Panc1 (cell line): ENCODE measurements around the gene U2AF1L4. TPM values are rescaled to one million over a fixed set of nuclear protein-coding genes. Genes with fewer than 3 reads are reported as not detected.

ENCODE experiments used
- ATAC-seq: fragments of 200-7000 bp; cut with Tn5 transposase; 2 replicates; pipeline ENCODE4 v1.9.1; 2020; ENCODE audit warnings: mild to moderate bottlenecking, moderate library complexity
- BruUV-seq: library from RNA; stranded (reverse); fragments of 400-500 nt; replicated peaks from 2 replicates; lab custom pipeline; 2021; lab: Mats Ljungman, UMichigan
- CTCF ChIA-PET: fragments of 300-600 bp; sonication (Branson Sonifier 250); formaldehyde crosslinking; loops from one replicate; lab custom pipeline; 2022; ENCODE audit warnings: antibody characterized with exemption; lab: Charles Lee
- POLR2A ChIA-PET: fragments of 300-600 bp; sonication (Branson Sonifier 250); formaldehyde crosslinking; loops from one replicate; lab custom pipeline; 2022; ENCODE audit warnings: antibody characterized with exemption; lab: Charles Lee
- DNase-seq: peaks from one replicate; pipeline ENCODE4 v3.0.0-alpha.2; 2010; ENCODE audit warnings: low read depth, low spot score
- H3K27ac ChIP-seq: 2 replicates; pipeline ENCODE4 v1.5.1; 2011; ENCODE audit warnings: mild to moderate bottlenecking, low read length, inconsistent platforms
- H3K27me3 ChIP-seq: fragments of 200-500 bp; sonication (Bioruptor generic); 2 replicates; pipeline ENCODE4 v1.6.0; 2014; ENCODE audit warnings: low read length, inconsistent platforms; ENCODE audit not compliant: control insufficient read depth, insufficient read depth
- H3K36me3 ChIP-seq: fragments of 200-500 bp; sonication (Bioruptor generic); 2 replicates; pipeline ENCODE4 v1.5.1; 2014; ENCODE audit warnings: inconsistent platforms, mild to moderate bottlenecking, low read length, moderate library complexity; ENCODE audit not compliant: control insufficient read depth, insufficient read depth
- H3K4me1 ChIP-seq: 2 replicates; pipeline ENCODE4 v1.5.1; 2011; ENCODE audit warnings: inconsistent platforms, mild to moderate bottlenecking, low read length, moderate library complexity; ENCODE audit not compliant: control insufficient read depth, insufficient read depth
- H3K4me3 ChIP-seq, 2 experiments: 2 replicates each; pipeline ENCODE4 v1.5.1; 2011 to 2012; ENCODE audit warnings: low read depth in 2 of 2, low read length in 2 of 2, mild to moderate bottlenecking in 2 of 2, inconsistent platforms in 1 of 2, moderate library complexity in 1 of 2
- H3K9me3 ChIP-seq: fragments of 200-500 bp; sonication (Bioruptor generic); 2 replicates; pipeline ENCODE4 v1.5.1; 2014; ENCODE audit warnings: low read depth, mild to moderate bottlenecking, inconsistent platforms, low read length, moderate library complexity; ENCODE audit not compliant: control insufficient read depth, insufficient read depth
- POLR2AphosphoS5 ChIP-seq: IDR thresholded peaks from 2 replicates; pipeline ENCODE4 v1.6.1; 2012; ENCODE audit warnings: mild to moderate bottlenecking, low read depth, low read length, moderate library complexity
- SIN3A ChIP-seq: IDR thresholded peaks from 2 replicates; pipeline ENCODE4 v1.6.1; 2012; ENCODE audit warnings: low read depth, mild to moderate bottlenecking, low read length, moderate library complexity, borderline replicate concordance; ENCODE audit not compliant: insufficient read depth
- TCF7L2 ChIP-seq: IDR thresholded peaks from 2 replicates; pipeline ENCODE4 v1.6.1; 2011; ENCODE audit warnings: mild to moderate bottlenecking, low read depth, low read length, inconsistent platforms
- in situ Hi-C: cut with HindIII; loops from 2 replicates; pipeline ENCODE4 v1.10.0; 2016; ENCODE audit warnings: low sequenced_read_pairs, low pct_unique_long_range_greater_than_20kb
- intact Hi-C: fragments of 100-400 bp; cut with micrococcal nuclease; formaldehyde crosslinking; loops from one replicate; pipeline ENCODE4 v1.10.0; 2022; ENCODE audit not compliant: unreplicated experiment
- total RNA-seq: library from RNA; stranded (reverse); gene quantifications from one replicate; pipeline ENCODE4 v1.2.1, GENCODE V29; 2021; ENCODE audit not compliant: unreplicated experiment
- TF ChIP-seq, protein P1 (sequence below): fragments of 450-650 bp; IDR thresholded peaks from 2 replicates; pipeline ENCODE4 v1.5.1; 2017; ENCODE audit warnings: mild to moderate bottlenecking
- TF ChIP-seq, protein P2 (sequence below), 2 experiments: IDR thresholded peaks; 2 replicates each; pipeline ENCODE4 v1.6.1; 2011 to 2012; ENCODE audit warnings: low read depth in 2 of 2, control low read depth in 1 of 2, low read length in 1 of 2, mild to moderate bottlenecking in 1 of 2, moderate library complexity in 1 of 2; ENCODE audit not compliant: insufficient read depth in 1 of 2

Gene U2AF1L4
- total RNA-seq, 1 experiment from 2014 or later: 29.8 TPM

DNA sequence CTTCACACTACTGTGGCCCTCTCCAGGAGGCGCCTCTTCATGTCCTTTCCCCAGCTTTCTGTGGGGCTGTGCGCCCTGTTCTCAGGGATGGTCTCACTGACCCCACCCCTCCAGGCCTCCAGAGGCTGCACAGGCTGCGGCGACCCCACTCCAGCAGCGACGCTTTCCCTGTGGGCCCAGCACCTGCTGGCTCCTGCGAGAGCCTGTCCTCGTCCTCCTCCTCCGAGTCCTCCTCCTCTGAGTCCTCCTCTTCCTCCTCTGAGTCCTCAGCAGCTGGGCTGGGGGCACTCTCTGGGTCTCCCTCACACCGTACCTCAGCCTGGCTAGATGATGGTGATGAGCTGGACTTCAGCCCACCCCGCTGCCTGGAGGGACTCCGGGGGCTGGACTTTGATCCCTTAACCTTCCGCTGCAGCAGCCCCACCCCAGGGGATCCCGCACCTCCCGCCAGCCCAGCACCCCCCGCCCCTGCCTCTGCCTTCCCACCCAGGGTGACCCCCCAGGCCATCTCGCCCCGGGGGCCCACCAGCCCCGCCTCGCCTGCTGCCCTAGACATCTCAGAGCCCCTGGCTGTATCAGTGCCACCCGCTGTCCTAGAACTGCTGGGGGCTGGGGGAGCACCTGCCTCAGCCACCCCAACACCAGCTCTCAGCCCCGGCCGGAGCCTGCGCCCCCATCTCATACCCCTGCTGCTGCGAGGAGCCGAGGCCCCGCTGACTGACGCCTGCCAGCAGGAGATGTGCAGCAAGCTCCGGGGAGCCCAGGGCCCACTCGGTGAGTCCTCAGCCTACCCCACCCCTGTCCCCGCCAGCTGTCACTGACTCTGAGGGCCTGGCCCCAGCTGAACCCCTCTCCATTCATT lies 41.3 kb upstream of the U2AF1L4 start:
- TF ChIP-seq POLR2AphosphoS5: no peak
- intact Hi-C loops (no loop called here), in situ Hi-C loops (no loop called here)
- Histone ChIP-seq H3K36me3 (no peaks in the 10 kb centered on the region), H3K4me1 (no peaks in the 10 kb centered on the region; the same call in 1 of the 2 replicates), H3K27me3 (no peaks in the 10 kb centered on the region), H3K27ac (no peak overlapping the region), H3K9me3 (no peaks in the 10 kb centered on the region), H3K4me3 (no peak overlapping the region)
- ATAC-seq: no peak
- no peak for DNase-seq
- CTCF ChIA-PET: interaction anchor here (0.6 kb wide), 1 partner anchor 268 kb away, joined by 4 read pairs; the partner anchor contains the start of gene THAP8
- no TSS peak for BruUV-seq
- POLR2A ChIA-PET: interaction anchor here (0.7 kb wide), 1 partner anchor 331 kb away, joined by 3 read pairs; no protein-coding TSS in a partner anchor

DNA sequence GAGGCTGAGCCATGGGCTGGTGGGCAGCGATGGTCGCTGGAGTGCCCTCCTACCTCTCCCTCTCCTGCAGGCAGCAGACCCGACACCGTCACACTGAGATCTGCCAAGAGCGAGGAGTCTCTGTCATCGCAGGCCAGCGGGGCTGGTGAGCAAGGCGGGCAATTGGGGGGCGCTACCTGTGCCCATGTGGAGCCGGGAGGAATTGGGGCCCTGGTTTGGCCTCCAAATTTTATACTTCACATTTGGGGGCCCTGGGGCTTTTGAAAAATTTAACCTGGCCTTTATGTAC lies 40.1 kb upstream of the U2AF1L4 start:
- Histone ChIP-seq H3K36me3 (no peaks in the 10 kb centered on the region), H3K27me3 (no peaks in the 10 kb centered on the region), H3K4me3 (no peak overlapping the region), H3K4me1 (no peaks in the 10 kb centered on the region; the same call in 1 of the 2 replicates), H3K27ac (no peak overlapping the region), H3K9me3 (no peaks in the 10 kb centered on the region)
- DNase-seq (no peak), ATAC-seq (no peak)
- no TSS peak for BruUV-seq
- POLR2A ChIA-PET: no interaction called here
- CTCF ChIA-PET: no interaction called here
- intact Hi-C loops: no loop called here
- TF ChIP-seq, protein P1, sequence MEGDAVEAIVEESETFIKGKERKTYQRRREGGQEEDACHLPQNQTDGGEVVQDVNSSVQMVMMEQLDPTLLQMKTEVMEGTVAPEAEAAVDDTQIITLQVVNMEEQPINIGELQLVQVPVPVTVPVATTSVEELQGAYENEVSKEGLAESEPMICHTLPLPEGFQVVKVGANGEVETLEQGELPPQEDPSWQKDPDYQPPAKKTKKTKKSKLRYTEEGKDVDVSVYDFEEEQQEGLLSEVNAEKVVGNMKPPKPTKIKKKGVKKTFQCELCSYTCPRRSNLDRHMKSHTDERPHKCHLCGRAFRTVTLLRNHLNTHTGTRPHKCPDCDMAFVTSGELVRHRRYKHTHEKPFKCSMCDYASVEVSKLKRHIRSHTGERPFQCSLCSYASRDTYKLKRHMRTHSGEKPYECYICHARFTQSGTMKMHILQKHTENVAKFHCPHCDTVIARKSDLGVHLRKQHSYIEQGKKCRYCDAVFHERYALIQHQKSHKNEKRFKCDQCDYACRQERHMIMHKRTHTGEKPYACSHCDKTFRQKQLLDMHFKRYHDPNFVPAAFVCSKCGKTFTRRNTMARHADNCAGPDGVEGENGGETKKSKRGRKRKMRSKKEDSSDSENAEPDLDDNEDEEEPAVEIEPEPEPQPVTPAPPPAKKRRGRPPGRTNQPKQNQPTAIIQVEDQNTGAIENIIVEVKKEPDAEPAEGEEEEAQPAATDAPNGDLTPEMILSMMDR: no peak
- TF ChIP-seq, protein P2, sequence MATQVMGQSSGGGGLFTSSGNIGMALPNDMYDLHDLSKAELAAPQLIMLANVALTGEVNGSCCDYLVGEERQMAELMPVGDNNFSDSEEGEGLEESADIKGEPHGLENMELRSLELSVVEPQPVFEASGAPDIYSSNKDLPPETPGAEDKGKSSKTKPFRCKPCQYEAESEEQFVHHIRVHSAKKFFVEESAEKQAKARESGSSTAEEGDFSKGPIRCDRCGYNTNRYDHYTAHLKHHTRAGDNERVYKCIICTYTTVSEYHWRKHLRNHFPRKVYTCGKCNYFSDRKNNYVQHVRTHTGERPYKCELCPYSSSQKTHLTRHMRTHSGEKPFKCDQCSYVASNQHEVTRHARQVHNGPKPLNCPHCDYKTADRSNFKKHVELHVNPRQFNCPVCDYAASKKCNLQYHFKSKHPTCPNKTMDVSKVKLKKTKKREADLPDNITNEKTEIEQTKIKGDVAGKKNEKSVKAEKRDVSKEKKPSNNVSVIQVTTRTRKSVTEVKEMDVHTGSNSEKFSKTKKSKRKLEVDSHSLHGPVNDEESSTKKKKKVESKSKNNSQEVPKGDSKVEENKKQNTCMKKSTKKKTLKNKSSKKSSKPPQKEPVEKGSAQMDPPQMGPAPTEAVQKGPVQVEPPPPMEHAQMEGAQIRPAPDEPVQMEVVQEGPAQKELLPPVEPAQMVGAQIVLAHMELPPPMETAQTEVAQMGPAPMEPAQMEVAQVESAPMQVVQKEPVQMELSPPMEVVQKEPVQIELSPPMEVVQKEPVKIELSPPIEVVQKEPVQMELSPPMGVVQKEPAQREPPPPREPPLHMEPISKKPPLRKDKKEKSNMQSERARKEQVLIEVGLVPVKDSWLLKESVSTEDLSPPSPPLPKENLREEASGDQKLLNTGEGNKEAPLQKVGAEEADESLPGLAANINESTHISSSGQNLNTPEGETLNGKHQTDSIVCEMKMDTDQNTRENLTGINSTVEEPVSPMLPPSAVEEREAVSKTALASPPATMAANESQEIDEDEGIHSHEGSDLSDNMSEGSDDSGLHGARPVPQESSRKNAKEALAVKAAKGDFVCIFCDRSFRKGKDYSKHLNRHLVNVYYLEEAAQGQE (IDR thresholded peaks at IDR 0.05; ENCODE audit: insufficient read depth in 1 of 2, low read depth in 2 of 2, low read length in 1 of 2): no peak
- TF ChIP-seq TCF7L2 (no peak), SIN3A (no peak), POLR2AphosphoS5 (no peak)
- in situ Hi-C loops: no loop called here
